ENCODE results near the gene RHOA. TPM values are rescaled to one million over a fixed set of nuclear protein-coding genes. Genes with fewer than 3 reads are reported as not detected.
"Not testable (repeated sequence)": the region's sequence is repeated elsewhere in the genome, so short reads cannot be mapped to it uniquely, and the experiment has no call there.

Gene RHOA
- total RNA-seq, 3 donors from 2014 or later (not counting 1 experiment from before 2014, with no cell fraction given) = 342 to 372 (median 370) TPM

DNA sequence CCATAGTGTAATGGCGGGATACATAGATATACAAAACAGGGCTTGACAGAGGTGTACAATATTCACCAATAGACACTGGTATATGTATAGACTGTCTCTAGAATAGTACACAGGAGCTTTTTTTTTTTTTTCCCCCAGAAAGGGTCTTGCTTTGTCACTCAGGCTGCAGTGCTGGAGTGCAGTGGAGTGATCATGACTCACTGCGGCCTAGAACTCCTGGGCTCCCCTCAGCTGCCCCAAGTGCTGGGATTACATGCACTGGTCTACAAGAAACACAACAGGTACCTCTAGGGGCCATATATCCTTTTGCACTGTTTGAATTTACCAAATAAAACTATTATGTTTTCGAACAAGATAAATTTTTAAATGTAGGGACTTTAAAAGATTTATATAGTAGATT, 12.3 kb downstream of the RHOA start:
- Mint-ChIP-seq H3K4me1 (peaks cover 60 to 62% of the 10 kb centered on the region in 2 donors), H3K36me3 (no peaks in the 10 kb centered on the region)

GRCh38 chr3:49397470-49397869, 14.3 kb downstream of the RHOA start:
- Mint-ChIP-seq H3K4me3 (peak overlapping the region; percentile 40), H3K36me3 (no peaks in the 10 kb centered on the region), H3K9me3 (no peaks in the 10 kb centered on the region), H3K27me3 (ENCODE audit: low read depth in 2 of 2) (no peaks in the 10 kb centered on the region), H3K27ac (peak overlapping the region; percentile 60 to 63), H3K4me1 (peaks cover 73 to 80% of the 10 kb centered on the region in 2 donors)
- peak in 1 of 2 donors; percentile 46 for DNase-seq
- peaks cover 23% of the 10 kb centered on the region for H3K36me3 ChIP-seq (ENCODE audit: control insufficient read depth, insufficient read depth, low read length)
- peak in 2 of 3 donors; percentile 53 to 69 for ATAC-seq
- WGBS (ENCODE audit: insufficient coverage) = 79% methylated on average over 4 of the region's 4 CpGs
- no peaks in the 10 kb centered on the region for H3K9me3 ChIP-seq (ENCODE audit: control insufficient read depth, insufficient read depth, low read length)
- intact Hi-C loops (cut with micrococcal nuclease) = no loop called here
- no peak overlapping the region for H3K27ac ChIP-seq (ENCODE audit: low read length)
- TF ChIP-seq, protein P1, sequence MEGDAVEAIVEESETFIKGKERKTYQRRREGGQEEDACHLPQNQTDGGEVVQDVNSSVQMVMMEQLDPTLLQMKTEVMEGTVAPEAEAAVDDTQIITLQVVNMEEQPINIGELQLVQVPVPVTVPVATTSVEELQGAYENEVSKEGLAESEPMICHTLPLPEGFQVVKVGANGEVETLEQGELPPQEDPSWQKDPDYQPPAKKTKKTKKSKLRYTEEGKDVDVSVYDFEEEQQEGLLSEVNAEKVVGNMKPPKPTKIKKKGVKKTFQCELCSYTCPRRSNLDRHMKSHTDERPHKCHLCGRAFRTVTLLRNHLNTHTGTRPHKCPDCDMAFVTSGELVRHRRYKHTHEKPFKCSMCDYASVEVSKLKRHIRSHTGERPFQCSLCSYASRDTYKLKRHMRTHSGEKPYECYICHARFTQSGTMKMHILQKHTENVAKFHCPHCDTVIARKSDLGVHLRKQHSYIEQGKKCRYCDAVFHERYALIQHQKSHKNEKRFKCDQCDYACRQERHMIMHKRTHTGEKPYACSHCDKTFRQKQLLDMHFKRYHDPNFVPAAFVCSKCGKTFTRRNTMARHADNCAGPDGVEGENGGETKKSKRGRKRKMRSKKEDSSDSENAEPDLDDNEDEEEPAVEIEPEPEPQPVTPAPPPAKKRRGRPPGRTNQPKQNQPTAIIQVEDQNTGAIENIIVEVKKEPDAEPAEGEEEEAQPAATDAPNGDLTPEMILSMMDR (IDR thresholded peaks at IDR 0.05) = no peak
- H3K27me3 ChIP-seq (ENCODE audit: control insufficient read depth, insufficient read depth, low read length) = no peaks in the 10 kb centered on the region
- peaks cover 63% of the 10 kb centered on the region for H3K4me1 ChIP-seq (ENCODE audit: control insufficient read depth, insufficient read depth, low read length)
- H3K4me3 ChIP-seq (ENCODE audit: low read length) = no peak overlapping the region

More for the DNA sequence above, 12.3 kb downstream of the RHOA start:
- DNase-seq = no peak
- peaks cover 58% of the 10 kb centered on the region for H3K4me1 ChIP-seq (ENCODE audit: control insufficient read depth, insufficient read depth, low read length)
- no peak overlapping the region for H3K4me3 ChIP-seq (ENCODE audit: low read length)
- ATAC-seq = peak; percentile 24 to 65 (median 29)
- no peaks in the 10 kb centered on the region for H3K9me3 ChIP-seq (ENCODE audit: control insufficient read depth, insufficient read depth, low read length)
- Mint-ChIP-seq H3K9me3 (no peaks in the 10 kb centered on the region), H3K27ac (peak overlapping the region; percentile 69 to 85), H3K27me3 (ENCODE audit: low read depth in 2 of 2) (no peaks in the 10 kb centered on the region), H3K4me3 (peak overlapping the region; percentile 47)
- WGBS (ENCODE audit: insufficient coverage) = 100% methylated on average over 1 of the region's 3 CpGs
- peaks cover 19% of the 10 kb centered on the region for H3K36me3 ChIP-seq (ENCODE audit: control insufficient read depth, insufficient read depth, low read length)
- no peaks in the 10 kb centered on the region for H3K27me3 ChIP-seq (ENCODE audit: control insufficient read depth, insufficient read depth, low read length)
- no peak overlapping the region for H3K27ac ChIP-seq (ENCODE audit: low read length)
- intact Hi-C loops (cut with micrococcal nuclease) = no loop called here
- TF ChIP-seq, protein P1 (IDR thresholded peaks at IDR 0.05) = no peak

- peak overlapping the region; percentile 57 for H3K4me3 Mint-ChIP-seq
- intact Hi-C loops (cut with micrococcal nuclease); H3K27ac ChIP-seq (ENCODE audit: low read length); H3K27me3 ChIP-seq (ENCODE audit: control insufficient read depth, insufficient read depth, low read length); H3K9me3 Mint-ChIP-seq; H3K36me3 Mint-ChIP-seq; DNase-seq; H3K9me3 ChIP-seq (ENCODE audit: control insufficient read depth, insufficient read depth, low read length); H3K4me3 ChIP-seq (ENCODE audit: low read length); H3K27me3 Mint-ChIP-seq (ENCODE audit: low read depth in 2 of 2): not testable (repeated sequence)
- peak; percentile 47 to 68 (median 50) for ATAC-seq
- WGBS (ENCODE audit: insufficient coverage) = 76% methylated on average over 6 of the region's 10 CpGs
- peak overlapping the region; percentile 34 to 35 for H3K27ac Mint-ChIP-seq
- H3K4me1 Mint-ChIP-seq = peaks cover 47 to 60% of the 10 kb centered on the region in 2 donors
- Histone ChIP-seq H3K4me1 (ENCODE audit: control insufficient read depth, insufficient read depth, low read length) (peaks cover 39% of the 10 kb centered on the region), H3K36me3 (ENCODE audit: control insufficient read depth, insufficient read depth, low read length) (peaks cover 17% of the 10 kb centered on the region)
Observed at GRCh38 chr3:49391310-49391709, 20.5 kb downstream of the RHOA start.

GRCh38 chr3:49389297-49389696, 22.5 kb downstream of the RHOA start:
- H3K27me3 Mint-ChIP-seq (ENCODE audit: low read depth in 2 of 2) = no peaks in the 10 kb centered on the region
- Histone ChIP-seq H3K4me1 (ENCODE audit: control insufficient read depth, insufficient read depth, low read length) (peaks cover 39% of the 10 kb centered on the region), H3K9me3 (ENCODE audit: control insufficient read depth, insufficient read depth, low read length) (no peaks in the 10 kb centered on the region), H3K27ac (ENCODE audit: low read length) (no peak overlapping the region), H3K36me3 (ENCODE audit: control insufficient read depth, insufficient read depth, low read length) (peaks cover 6% of the 10 kb centered on the region), H3K27me3 (ENCODE audit: control insufficient read depth, insufficient read depth, low read length) (no peaks in the 10 kb centered on the region), H3K4me3 (ENCODE audit: low read length) (no peak overlapping the region)
- 98% methylated on average over 6 of the region's 6 CpGs for WGBS (ENCODE audit: insufficient coverage)
- peaks cover 46 to 55% of the 10 kb centered on the region in 2 donors for H3K4me1 Mint-ChIP-seq
- TF ChIP-seq, protein P1 (IDR thresholded peaks at IDR 0.05) = no peak
- intact Hi-C loops (cut with micrococcal nuclease) = loop anchor here (5.0 kb wide), 1 partner anchor 58 kb away; no protein-coding TSS in a partner anchor
- DNase-seq (no peak), ATAC-seq (no peak)
- H3K9me3 Mint-ChIP-seq = no peaks in the 10 kb centered on the region
- no peak overlapping the region for H3K4me3 Mint-ChIP-seq
- H3K27ac Mint-ChIP-seq = peak overlapping the region; percentile 79 to 83
- no peaks in the 10 kb centered on the region for H3K36me3 Mint-ChIP-seq
